ENCODE measurements around the gene OLFML2A. TPM values are rescaled to one million over a fixed set of nuclear protein-coding genes. Genes with fewer than 3 reads are reported as not detected.

OLFML2A gene
- total and polyA plus RNA-seq, 2 experiments from 2014 or later = 2.2 to 3.4 TPM

DNA sequence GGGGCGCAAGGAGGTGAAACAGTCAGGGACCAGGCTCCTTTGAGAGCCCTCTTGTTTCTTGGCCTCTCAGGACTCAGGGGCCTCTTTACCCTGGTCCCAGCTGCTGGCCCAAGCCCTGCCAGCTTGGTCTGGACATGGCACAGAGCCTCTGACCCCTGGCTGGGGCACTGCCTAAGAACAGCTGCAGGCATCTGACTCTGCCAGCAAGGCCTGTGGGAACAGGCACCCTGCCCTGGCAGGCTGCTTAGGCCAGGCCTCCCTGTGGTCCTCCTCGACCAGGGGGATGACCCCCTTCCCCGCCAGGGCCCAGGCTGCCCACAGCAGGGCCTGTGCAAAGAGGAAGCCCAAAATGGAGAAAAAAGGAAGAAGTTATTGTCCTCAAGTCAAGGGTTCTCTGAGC lies 25.5 kb downstream of the OLFML2A start:
- no peak for TF ChIP-seq EZH2 (IDR thresholded peaks at IDR 0.05; ENCODE audit: borderline replicate concordance)
- TF ChIP-seq CTCF (IDR thresholded peaks at IDR 0.05; ENCODE audit: poor library complexity) = no peak
- TF ChIP-seq EZH2phosphoT487 (IDR thresholded peaks at IDR 0.05; ENCODE audit: low read depth, severe bottlenecking, unreplicated experiment) = no peak
- Histone ChIP-seq H3K36me3 (replicated peaks; ENCODE audit: insufficient read depth, low read depth) (no peaks in the 10 kb centered on the region), H3K27me3 (no peaks in the 10 kb centered on the region), H4K20me1 (ENCODE audit: insufficient read depth, poor library complexity, severe bottlenecking) (no peaks in the 10 kb centered on the region), H3K4me2 (no peak overlapping the region), H2AFZ (no peak overlapping the region), H3K9me2 (replicated peaks; ENCODE audit: insufficient read depth) (no peaks in the 10 kb centered on the region), H3K79me2 (no peaks in the 10 kb centered on the region), H3K4me3 (no peak overlapping the region), H3K27ac (no peak overlapping the region), H3K9me3 (ENCODE audit: low read depth) (no peaks in the 10 kb centered on the region), H3K4me1 (ENCODE audit: insufficient read depth) (no peaks in the 10 kb centered on the region)
- WGBS (ENCODE audit: low lambda C conversion rate, missing lambda C conversion rate) = 89% methylated on average over 3 of the region's 3 CpGs
- DNase-seq (ENCODE audit: low spot score) = no peak

GRCh38 chr9:124803911-124804310 lies 27.0 kb downstream of the OLFML2A start:
- DNase-seq (ENCODE audit: low spot score) = no peak
- Histone ChIP-seq H3K27ac (no peak overlapping the region), H3K36me3 (replicated peaks; ENCODE audit: insufficient read depth, low read depth) (no peaks in the 10 kb centered on the region), H2AFZ (no peak overlapping the region), H3K9me2 (replicated peaks; ENCODE audit: insufficient read depth) (no peaks in the 10 kb centered on the region), H3K27me3 (no peaks in the 10 kb centered on the region), H3K9me3 (ENCODE audit: low read depth) (no peaks in the 10 kb centered on the region), H4K20me1 (ENCODE audit: insufficient read depth, poor library complexity, severe bottlenecking) (no peaks in the 10 kb centered on the region), H3K4me3 (no peak overlapping the region), H3K79me2 (no peaks in the 10 kb centered on the region), H3K4me2 (no peak overlapping the region), H3K4me1 (ENCODE audit: insufficient read depth) (no peaks in the 10 kb centered on the region)
- TF ChIP-seq EZH2phosphoT487 (IDR thresholded peaks at IDR 0.05; ENCODE audit: low read depth, severe bottlenecking, unreplicated experiment) = no peak
- TF ChIP-seq EZH2 (IDR thresholded peaks at IDR 0.05; ENCODE audit: borderline replicate concordance) = no peak
- no peak for TF ChIP-seq CTCF (IDR thresholded peaks at IDR 0.05; ENCODE audit: poor library complexity)
- WGBS (ENCODE audit: low lambda C conversion rate, missing lambda C conversion rate) = 91% methylated on average over 6 of the region's 8 CpGs

- H3K36me3 ChIP-seq (replicated peaks; ENCODE audit: insufficient read depth, low read depth) = no peaks in the 10 kb centered on the region
- no peaks in the 10 kb centered on the region for H3K9me2 ChIP-seq (replicated peaks; ENCODE audit: insufficient read depth)
- no peaks in the 10 kb centered on the region for H3K79me2 ChIP-seq
- H2AFZ ChIP-seq = no peak overlapping the region
- H3K4me1 ChIP-seq (ENCODE audit: insufficient read depth) = no peaks in the 10 kb centered on the region
- H4K20me1 ChIP-seq (ENCODE audit: insufficient read depth, poor library complexity, severe bottlenecking) = no peaks in the 10 kb centered on the region
- 84% methylated on average over 4 of the region's 4 CpGs for WGBS (ENCODE audit: low lambda C conversion rate, missing lambda C conversion rate)
- H3K27ac ChIP-seq = no peak overlapping the region
- no peak overlapping the region for H3K4me3 ChIP-seq
- no peak for DNase-seq (ENCODE audit: low spot score)
- H3K9me3 ChIP-seq (ENCODE audit: low read depth) = no peaks in the 10 kb centered on the region
- no peaks in the 10 kb centered on the region for H3K27me3 ChIP-seq
- H3K4me2 ChIP-seq = no peak overlapping the region
- TF ChIP-seq EZH2phosphoT487 (IDR thresholded peaks at IDR 0.05; ENCODE audit: low read depth, severe bottlenecking, unreplicated experiment) (no peak), CTCF (IDR thresholded peaks at IDR 0.05; ENCODE audit: poor library complexity) (no peak), EZH2 (IDR thresholded peaks at IDR 0.05; ENCODE audit: borderline replicate concordance) (no peak)
Measured at GRCh38 chr9:124805186-124805585, 28.3 kb downstream of the OLFML2A start.

Measured in hepatocyte (in vitro differentiated cells).